ENCODE data around the gene RHOC.

Gene RHOC

GRCh38 chr1:112675728-112676381 lies 31.1 kb downstream of the RHOC start:
- DNase-seq = no peak

- no peak for DNase-seq
Observed at GRCh38 chr1:112674986-112675727, 31.8 kb downstream of the RHOC start.

GRCh38 chr1:112674440-112674985 lies 32.4 kb downstream of the RHOC start, which contains the start of gene MOV10:
Gene MOV10, plus strand, starts transcription at chr1:112674659. Its CDS starts 254 bp downstream, at chr1:112674913.
- DNase-seq = peak; percentile 64 to 78

- no peak for DNase-seq
Observed at GRCh38 chr1:112673592-112674439, 33.1 kb downstream of the RHOC start.

- no peak for DNase-seq
Observed at GRCh38 chr1:112672842-112673241, 34.1 kb downstream of the RHOC start.

- no peak for DNase-seq
Observed at GRCh38 chr1:112672009-112672408, 34.9 kb downstream of the RHOC start.

GRCh38 chr1:112666946-112667345 lies 40.0 kb downstream of the RHOC start:
- DNase-seq = no peak

- no peak for DNase-seq
Observed at GRCh38 chr1:112665857-112666256, 41.1 kb downstream of the RHOC start.

- no peak for DNase-seq
Observed at GRCh38 chr1:112651205-112651604, 55.7 kb downstream of the RHOC start.

Measured in bone marrow (tissue), 2 donors.